ENCODE data around the gene PSMG1. TPM values are rescaled to one million over a fixed set of nuclear protein-coding genes. Genes with fewer than 3 reads are reported as not detected.

Gene PSMG1
- total and polyA plus RNA-seq, 9 of the 15 experiments (the other 6 are each of a cell fraction or from before 2014, with no cell fraction given), result 54.5 to 427 (median 328) TPM

GRCh38 chr21:39183272-39184049 lies at the start of gene PSMG1 (continued):
- TF ChIP-seq GTF3C2 (IDR thresholded peaks at IDR 0.05; ENCODE audit: borderline replicate concordance, extremely low read depth, insufficient read length), result no peak
- peak; percentile 77 for TF ChIP-seq PML (IDR thresholded peaks at IDR 0.05; ENCODE audit: low read length)
- TF ChIP-seq ZNF764 (CRISPR knock-in tag; IDR thresholded peaks at IDR 0.05; ENCODE audit: low read depth), result peak; percentile 46; the same call in 1 of the 2 replicates
- TF ChIP-seq ZC3H4 (CRISPR knock-in tag; IDR thresholded peaks at IDR 0.05; ENCODE audit: borderline replicate concordance), result no peak
- TF ChIP-seq RBBP5 (IDR thresholded peaks at IDR 0.05; ENCODE audit: borderline replicate concordance, insufficient read depth, low read length, poor library complexity, severe bottlenecking), result peak; percentile 88
- TF ChIP-seq THRAP3 (IDR thresholded peaks at IDR 0.05; ENCODE audit: borderline replicate concordance), result no peak
- peak; percentile 72 for TF ChIP-seq RBM25 (IDR thresholded peaks at IDR 0.05; ENCODE audit: low read depth, low read length, severe bottlenecking)
- no peak for TF ChIP-seq ZNF785 (CRISPR knock-in tag; IDR thresholded peaks at IDR 0.05)
- TF ChIP-seq, protein P1, sequence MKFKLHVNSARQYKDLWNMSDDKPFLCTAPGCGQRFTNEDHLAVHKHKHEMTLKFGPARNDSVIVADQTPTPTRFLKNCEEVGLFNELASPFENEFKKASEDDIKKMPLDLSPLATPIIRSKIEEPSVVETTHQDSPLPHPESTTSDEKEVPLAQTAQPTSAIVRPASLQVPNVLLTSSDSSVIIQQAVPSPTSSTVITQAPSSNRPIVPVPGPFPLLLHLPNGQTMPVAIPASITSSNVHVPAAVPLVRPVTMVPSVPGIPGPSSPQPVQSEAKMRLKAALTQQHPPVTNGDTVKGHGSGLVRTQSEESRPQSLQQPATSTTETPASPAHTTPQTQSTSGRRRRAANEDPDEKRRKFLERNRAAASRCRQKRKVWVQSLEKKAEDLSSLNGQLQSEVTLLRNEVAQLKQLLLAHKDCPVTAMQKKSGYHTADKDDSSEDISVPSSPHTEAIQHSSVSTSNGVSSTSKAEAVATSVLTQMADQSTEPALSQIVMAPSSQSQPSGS (CRISPR knock-in tag; IDR thresholded peaks at IDR 0.05), result no peak
- no peak for TF ChIP-seq RAD21 (CRISPR knock-in tag; conservative IDR thresholded peaks at IDR 0.05 in 1 of 2, IDR thresholded peaks at IDR 0.05 in 1 of 2)
- TF ChIP-seq ZBTB7A (IDR thresholded peaks at IDR 0.05; ENCODE audit: borderline replicate concordance, control insufficient read depth, low read depth, low read length), result peak; percentile 98
- no peak for TF ChIP-seq IRF9 (tag; IDR thresholded peaks at IDR 0.05)
- TF ChIP-seq ZNF696 (CRISPR knock-in tag; conservative IDR thresholded peaks at IDR 0.05), result no peak
- TF ChIP-seq ZKSCAN8 (CRISPR knock-in tag; IDR thresholded peaks at IDR 0.05), result no peak
- TF ChIP-seq RBM34 (IDR thresholded peaks at IDR 0.05; ENCODE audit: borderline replicate concordance, insufficient read depth, low read length), result peak; percentile 92; the same call in 1 of the 2 replicates
- TF ChIP-seq, protein P2, sequence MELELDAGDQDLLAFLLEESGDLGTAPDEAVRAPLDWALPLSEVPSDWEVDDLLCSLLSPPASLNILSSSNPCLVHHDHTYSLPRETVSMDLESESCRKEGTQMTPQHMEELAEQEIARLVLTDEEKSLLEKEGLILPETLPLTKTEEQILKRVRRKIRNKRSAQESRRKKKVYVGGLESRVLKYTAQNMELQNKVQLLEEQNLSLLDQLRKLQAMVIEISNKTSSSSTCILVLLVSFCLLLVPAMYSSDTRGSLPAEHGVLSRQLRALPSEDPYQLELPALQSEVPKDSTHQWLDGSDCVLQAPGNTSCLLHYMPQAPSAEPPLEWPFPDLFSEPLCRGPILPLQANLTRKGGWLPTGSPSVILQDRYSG (tag; conservative IDR thresholded peaks at IDR 0.05; ENCODE audit: low read depth), result no peak
- no peak for TF ChIP-seq GATA2 (CRISPR knock-in tag; IDR thresholded peaks at IDR 0.05)
- TF ChIP-seq SP2 (IDR thresholded peaks at IDR 0.05; ENCODE audit: extremely low read depth, low read depth, low read length, poor library complexity, severe bottlenecking), result peak; percentile 66
- TF ChIP-seq ARNT (IDR thresholded peaks at IDR 0.05), result no peak; a peak in 1 of 4 replicates
- TF ChIP-seq HEY1 (CRISPR knock-in tag; IDR thresholded peaks at IDR 0.05; ENCODE audit: borderline replicate concordance), result no peak
